Measurements from ENCODE around the gene E2F4. TPM values are rescaled to one million over a fixed set of nuclear protein-coding genes. Genes with fewer than 3 reads are reported as not detected.

The E2F4 gene
- total and polyA plus RNA-seq, 9 of the 15 experiments (the other 6 are each of a cell fraction or from before 2014, with no cell fraction given), result 9.7 to 139 (median 106) TPM

DNA sequence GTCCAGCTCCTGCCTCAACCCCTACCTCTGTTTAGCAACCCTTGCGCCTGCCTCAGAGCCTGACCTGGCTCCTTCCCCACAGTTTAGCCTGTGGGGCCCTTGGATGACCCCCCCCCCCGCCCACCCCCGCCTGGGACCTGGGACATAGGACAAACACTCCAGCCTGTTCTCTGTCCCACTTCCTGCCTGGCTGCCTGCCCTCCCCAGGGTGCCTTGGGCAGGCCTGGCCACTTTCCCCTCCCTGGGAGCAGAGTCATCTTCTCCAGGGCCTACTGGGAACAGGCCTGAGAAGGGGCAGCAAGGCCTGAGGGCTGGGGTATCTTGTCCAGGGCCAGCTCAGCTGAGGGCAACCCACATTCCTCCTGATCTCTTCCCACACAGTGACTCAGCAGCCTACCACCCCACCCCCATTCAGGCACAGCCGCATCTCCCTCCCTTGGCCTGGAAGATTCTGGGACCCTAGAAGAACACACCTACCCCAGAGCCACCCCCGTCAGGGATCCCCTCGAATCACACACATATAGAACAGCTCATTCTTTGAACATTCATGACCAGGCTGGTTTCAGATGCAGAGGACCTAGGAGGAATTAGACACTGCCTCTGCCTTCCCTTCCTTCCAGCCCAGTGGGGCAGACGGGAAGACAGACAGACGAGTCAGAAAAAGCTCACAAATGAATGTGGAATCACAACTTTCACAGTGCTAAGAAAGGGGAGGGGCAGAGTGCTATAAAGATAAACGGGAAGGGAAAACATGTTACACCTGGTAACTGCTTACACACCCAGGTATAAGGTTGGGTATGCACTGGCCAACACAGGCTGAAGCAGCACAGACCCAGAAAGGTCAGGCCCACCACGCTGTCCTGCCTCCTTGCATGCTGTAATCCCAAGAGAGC is 49.3 kb downstream of the E2F4 start (continued):
- TF ChIP-seq TSHZ1 (CRISPR knock-in tag; IDR thresholded peaks at IDR 0.05), result no peak
- no peak for TF ChIP-seq ZNF77 (CRISPR knock-in tag; IDR thresholded peaks at IDR 0.05)
- TF ChIP-seq, protein P1, sequence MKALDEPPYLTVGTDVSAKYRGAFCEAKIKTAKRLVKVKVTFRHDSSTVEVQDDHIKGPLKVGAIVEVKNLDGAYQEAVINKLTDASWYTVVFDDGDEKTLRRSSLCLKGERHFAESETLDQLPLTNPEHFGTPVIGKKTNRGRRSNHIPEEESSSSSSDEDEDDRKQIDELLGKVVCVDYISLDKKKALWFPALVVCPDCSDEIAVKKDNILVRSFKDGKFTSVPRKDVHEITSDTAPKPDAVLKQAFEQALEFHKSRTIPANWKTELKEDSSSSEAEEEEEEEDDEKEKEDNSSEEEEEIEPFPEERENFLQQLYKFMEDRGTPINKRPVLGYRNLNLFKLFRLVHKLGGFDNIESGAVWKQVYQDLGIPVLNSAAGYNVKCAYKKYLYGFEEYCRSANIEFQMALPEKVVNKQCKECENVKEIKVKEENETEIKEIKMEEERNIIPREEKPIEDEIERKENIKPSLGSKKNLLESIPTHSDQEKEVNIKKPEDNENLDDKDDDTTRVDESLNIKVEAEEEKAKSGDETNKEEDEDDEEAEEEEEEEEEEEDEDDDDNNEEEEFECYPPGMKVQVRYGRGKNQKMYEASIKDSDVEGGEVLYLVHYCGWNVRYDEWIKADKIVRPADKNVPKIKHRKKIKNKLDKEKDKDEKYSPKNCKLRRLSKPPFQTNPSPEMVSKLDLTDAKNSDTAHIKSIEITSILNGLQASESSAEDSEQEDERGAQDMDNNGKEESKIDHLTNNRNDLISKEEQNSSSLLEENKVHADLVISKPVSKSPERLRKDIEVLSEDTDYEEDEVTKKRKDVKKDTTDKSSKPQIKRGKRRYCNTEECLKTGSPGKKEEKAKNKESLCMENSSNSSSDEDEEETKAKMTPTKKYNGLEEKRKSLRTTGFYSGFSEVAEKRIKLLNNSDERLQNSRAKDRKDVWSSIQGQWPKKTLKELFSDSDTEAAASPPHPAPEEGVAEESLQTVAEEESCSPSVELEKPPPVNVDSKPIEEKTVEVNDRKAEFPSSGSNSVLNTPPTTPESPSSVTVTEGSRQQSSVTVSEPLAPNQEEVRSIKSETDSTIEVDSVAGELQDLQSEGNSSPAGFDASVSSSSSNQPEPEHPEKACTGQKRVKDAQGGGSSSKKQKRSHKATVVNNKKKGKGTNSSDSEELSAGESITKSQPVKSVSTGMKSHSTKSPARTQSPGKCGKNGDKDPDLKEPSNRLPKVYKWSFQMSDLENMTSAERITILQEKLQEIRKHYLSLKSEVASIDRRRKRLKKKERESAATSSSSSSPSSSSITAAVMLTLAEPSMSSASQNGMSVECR (CRISPR knock-in tag; IDR thresholded peaks at IDR 0.05), result no peak
- TF ChIP-seq ZNF830 (CRISPR knock-in tag; IDR thresholded peaks at IDR 0.05), result no peak
- TF ChIP-seq ZNF551 (CRISPR knock-in tag; IDR thresholded peaks at IDR 0.05), result no peak
- no peak for TF ChIP-seq MBD1 (CRISPR knock-in tag; IDR thresholded peaks at IDR 0.05)
- no peak for TF ChIP-seq TRIM25 (IDR thresholded peaks at IDR 0.05; ENCODE audit: borderline replicate concordance)
- TF ChIP-seq CHCHD3 (CRISPR knock-in tag; IDR thresholded peaks at IDR 0.05), result no peak
- no peak for TF ChIP-seq ZNF143 (CRISPR knock-in tag; IDR thresholded peaks at IDR 0.05)
- TF ChIP-seq U2AF2 (optimal IDR thresholded peaks at IDR 0.05; ENCODE audit: low read depth, low read length), result no peak
- TF ChIP-seq ZBTB1 (CRISPR knock-in tag; IDR thresholded peaks at IDR 0.05; ENCODE audit: borderline replicate concordance, low read depth), result no peak
- TF ChIP-seq, protein P2, sequence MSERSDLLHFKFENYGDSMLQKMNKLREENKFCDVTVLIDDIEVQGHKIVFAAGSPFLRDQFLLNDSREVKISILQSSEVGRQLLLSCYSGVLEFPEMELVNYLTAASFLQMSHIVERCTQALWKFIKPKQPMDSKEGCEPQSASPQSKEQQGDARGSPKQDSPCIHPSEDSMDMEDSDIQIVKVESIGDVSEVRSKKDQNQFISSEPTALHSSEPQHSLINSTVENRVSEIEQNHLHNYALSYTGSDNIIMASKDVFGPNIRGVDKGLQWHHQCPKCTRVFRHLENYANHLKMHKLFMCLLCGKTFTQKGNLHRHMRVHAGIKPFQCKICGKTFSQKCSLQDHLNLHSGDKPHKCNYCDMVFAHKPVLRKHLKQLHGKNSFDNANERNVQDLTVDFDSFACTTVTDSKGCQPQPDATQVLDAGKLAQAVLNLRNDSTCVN (CRISPR knock-in tag; IDR thresholded peaks at IDR 0.05), result no peak
- TF ChIP-seq ZFP36 (IDR thresholded peaks at IDR 0.05; ENCODE audit: low read depth, low read length, partially characterized antibody), result peak; percentile 29
- TF ChIP-seq GABPB1 (CRISPR knock-in tag; IDR thresholded peaks at IDR 0.05), result 0 out of 2 replicates have a peak, but pooled peaks have one; percentile 35
